OCI-LY7 (cell line): Measurements from ENCODE around the gene ARHGAP9. TPM values are rescaled to one million over a fixed set of nuclear protein-coding genes. Genes with fewer than 3 reads are reported as not detected.

ENCODE experiments used
- BruUV-seq: library from RNA; stranded (reverse); fragments of 400-500 nt; replicated peaks from 2 replicates; lab custom pipeline; 2021; lab: Mats Ljungman, UMichigan
- CTCF ChIA-PET: fragments of 300-600 bp; sonication (Branson Sonifier 250); formaldehyde crosslinking; loops from one replicate; lab custom pipeline; 2022; ENCODE audit warnings: antibody characterized with exemption; ENCODE audit not compliant: unreplicated experiment; lab: Charles Lee
- POLR2A ChIA-PET: fragments of 300-600 bp; sonication (Branson Sonifier 250); formaldehyde crosslinking; loops from one replicate; lab custom pipeline; 2022; ENCODE audit warnings: antibody characterized with exemption; lab: Charles Lee
- DNase-seq: peaks from one replicate; pipeline ENCODE4 v3.0.0-alpha.2; 2015; ENCODE audit warnings: low spot score
- H2AFZ ChIP-seq: fragments of 200-600 bp; sonication (generic), shearing (Covaris generic); 2 replicates; pipeline ENCODE4 v1.6.1; 2014; ENCODE audit warnings: mild to moderate bottlenecking, antibody characterized with exemption, low read length, moderate library complexity
- H3K27ac ChIP-seq: fragments of 200-600 bp; sonication (generic); 2 replicates; pipeline ENCODE4 v1.5.1; 2014; ENCODE audit warnings: mixed run types, low read depth, mild to moderate bottlenecking, moderate library complexity, low read length, inconsistent platforms; ENCODE audit not compliant: poor library complexity, severe bottlenecking
- H3K36me3 ChIP-seq: fragments of 200-600 bp; sonication (generic); 2 replicates; pipeline ENCODE4 v1.6.1; 2014; ENCODE audit warnings: mild to moderate bottlenecking, antibody characterized with exemption, low read length, moderate library complexity, mixed read lengths; ENCODE audit not compliant: insufficient read depth
- H3K4me1 ChIP-seq: fragments of 200-600 bp; sonication (generic); 2 replicates; pipeline ENCODE4 v1.5.1; 2014; ENCODE audit warnings: mild to moderate bottlenecking, low read length; ENCODE audit not compliant: insufficient read depth, poor library complexity, severe bottlenecking
- H3K4me2 ChIP-seq: fragments of 200-600 bp; sonication (generic); 2 replicates; pipeline ENCODE4 v1.6.1; 2014; ENCODE audit warnings: mild to moderate bottlenecking, low read length
- H3K4me3 ChIP-seq: fragments of 200-600 bp; sonication (generic); 2 replicates; pipeline ENCODE4 v1.5.1; 2014; ENCODE audit warnings: mild to moderate bottlenecking, low read depth, low read length; ENCODE audit not compliant: poor library complexity, severe bottlenecking
- H3K79me2 ChIP-seq: fragments of 200-600 bp; sonication (generic); 2 replicates; pipeline ENCODE4 v1.6.1; 2016; ENCODE audit warnings: low read depth, mild to moderate bottlenecking, low read length, moderate library complexity, mixed read lengths; ENCODE audit not compliant: insufficient read depth
- H3K9me2 ChIP-seq: fragments of 200-600 bp; sonication (generic); 2 replicates; pipeline ENCODE4 v1.6.1; 2016; ENCODE audit warnings: mild to moderate bottlenecking, low read length, mixed read lengths; ENCODE audit not compliant: insufficient read depth
- H3K9me3 ChIP-seq: fragments of 200-600 bp; sonication (generic); 2 replicates; pipeline ENCODE4 v1.6.1; 2014; ENCODE audit warnings: mild to moderate bottlenecking, mixed run types, low read length, mixed read lengths
- H4K20me1 ChIP-seq: fragments of 200-600 bp; sonication (generic); 2 replicates; pipeline ENCODE4 v1.6.1; 2014; ENCODE audit warnings: mild to moderate bottlenecking, antibody characterized with exemption, low read length, moderate library complexity, mixed read lengths; ENCODE audit not compliant: insufficient read depth
- CTCF ChIP-seq: fragments of 200-600 bp; sonication (generic); conservative IDR thresholded peaks from 2 replicates; pipeline ENCODE4 v1.5.1; 2014; ENCODE audit warnings: mild to moderate bottlenecking, antibody characterized with exemption, low read length, moderate library complexity, mixed read lengths
- EZH2phosphoT487 ChIP-seq: fragments of 200-600 bp; sonication (generic); IDR thresholded peaks from 2 replicates; pipeline ENCODE4 v1.6.1; 2018; ENCODE audit warnings: low read depth, borderline replicate concordance, mild to moderate bottlenecking, mixed run types, antibody characterized with exemption, low read length, moderate library complexity, mixed read lengths
- intact Hi-C: fragments of 100-400 bp; cut with micrococcal nuclease; formaldehyde crosslinking; loops from one replicate; pipeline ENCODE4 v1.10.0; 2022; ENCODE audit not compliant: unreplicated experiment
- total RNA-seq, 2 experiments: library from RNA; depleted of rRNA in 1 of 2; stranded (reverse); fragments of >200 nt in 1 of 2; shearing (Covaris generic) in 1 of 2; gene quantifications; 2 replicates each; pipeline ENCODE4 v1.2.3, GENCODE V29; 2014 to 2022

ARHGAP9 gene
- total RNA-seq, 2 experiments from 2014 or later: 66.2 to 111 TPM

- Histone ChIP-seq H3K4me3 (no peak overlapping the region), H3K9me3 (no peaks in the 10 kb centered on the region), H2AFZ (no peak overlapping the region), H3K9me2 (no peaks in the 10 kb centered on the region), H4K20me1 (peaks cover 12% of the 10 kb centered on the region; the same call in 1 of the 2 replicates), H3K36me3 (peaks cover 64% of the 10 kb centered on the region), H3K4me2 (peak overlapping the region; percentile 81; the same call in 1 of the 2 replicates), H3K79me2 (peaks cover 21% of the 10 kb centered on the region), H3K4me1 (peaks cover 35% of the 10 kb centered on the region), H3K27ac (no peak overlapping the region)
- intact Hi-C loops: no loop called here
- POLR2A ChIA-PET: no interaction called here
- no peak for TF ChIP-seq EZH2phosphoT487
- no peak for TF ChIP-seq CTCF
- no peak for DNase-seq
- CTCF ChIA-PET: no interaction called here
- BruUV-seq: TSS peak; percentile 14
Measured at GRCh38 chr12:57525615-57526383, 46.1 kb upstream of the ARHGAP9 start.

GRCh38 chr12:57524814-57525614 lies 45.3 kb upstream of the ARHGAP9 start:
- peak overlapping the region; percentile 97 for H3K27ac ChIP-seq
- POLR2A ChIA-PET: interaction anchor here (1.8 to 2.2 kb wide), 2 partner anchors 8 to 16 kb away, joined by 8 to 17 read pairs; no protein-coding TSS in a partner anchor
- peaks cover 36% of the 10 kb centered on the region for H3K4me1 ChIP-seq

More at GRCh38 chr12:57524814-57525614, 45.3 kb upstream of the ARHGAP9 start:
- Histone ChIP-seq H3K9me3 (no peaks in the 10 kb centered on the region), H3K9me2 (no peaks in the 10 kb centered on the region), H3K36me3 (peaks cover 59% of the 10 kb centered on the region), H4K20me1 (peaks cover 12% of the 10 kb centered on the region; the same call in 1 of the 2 replicates), H2AFZ (no peak overlapping the region), H3K79me2 (peaks cover 23% of the 10 kb centered on the region), H3K4me2 (peak overlapping the region; percentile 81), H3K4me3 (peak overlapping the region; percentile 83)
- intact Hi-C loops: loop anchor here (5.0 kb wide), 1 partner anchor 227 kb away; the partner anchor contains the start of gene CDK4
- TF ChIP-seq CTCF (no peak), EZH2phosphoT487 (no peak)
- CTCF ChIA-PET: no interaction called here
- no TSS peak for BruUV-seq
- DNase-seq: no peak
